Esophagus (tissue), 2 donors: Measurements from ENCODE around the gene RUSC1. TPM values are rescaled to one million over a fixed set of nuclear protein-coding genes. Genes with fewer than 3 reads are reported as not detected.

Experiments used
- H3K27ac ChIP-seq, 2 donors: one replicate each; pipeline ENCODE4 v1.5.1; 2013; ENCODE audit warnings: low read depth in 2 of 2, mild to moderate bottlenecking in 2 of 2, inconsistent platforms in 1 of 2, low read length in 1 of 2, moderate library complexity in 1 of 2
- H3K27me3 ChIP-seq, 2 donors: one replicate each; pipeline ENCODE4 v1.6.1; 2013; ENCODE audit warnings: low read length in 2 of 2, control low read depth in 1 of 2, mild to moderate bottlenecking in 1 of 2; ENCODE audit not compliant: insufficient read depth in 2 of 2, control insufficient read depth in 1 of 2
- H3K36me3 ChIP-seq, 2 donors: one replicate each; pipeline ENCODE4 v1.6.1; 2013; ENCODE audit warnings: low read length in 1 of 2; ENCODE audit not compliant: control insufficient read depth in 2 of 2, insufficient read depth in 2 of 2
- H3K4me1 ChIP-seq, 2 donors: one replicate each; pipeline ENCODE4 v1.6.1; 2013; ENCODE audit warnings: low read length in 1 of 2; ENCODE audit not compliant: control insufficient read depth in 2 of 2, insufficient read depth in 2 of 2
- H3K4me3 ChIP-seq, 2 donors: one replicate each; pipeline ENCODE4 v1.5.1; 2013; ENCODE audit warnings: low read length in 2 of 2, mild to moderate bottlenecking in 2 of 2, low read depth in 1 of 2, moderate library complexity in 1 of 2
- H3K9me3 ChIP-seq, 2 donors: one replicate each; pipeline ENCODE4 v1.6.1; 2013; ENCODE audit warnings: mild to moderate bottlenecking in 2 of 2, low read depth in 1 of 2, low read length in 1 of 2, moderate library complexity in 1 of 2; ENCODE audit not compliant: control insufficient read depth in 2 of 2, insufficient read depth in 1 of 2
- WGBS, 2 donors: extraction: QIAGEN DNeasy Blood & Tissue Kit; methylation state at CpG; one replicate each; pipeline ENCODE4 v1.1.7; 2013; 5-methylcytosine and 5-hydroxymethylcytosine counted together
- polyA plus RNA-seq, 2 donors: library from polyadenylated mRNA; stranded (reverse); fragments of 200-250 nt; gene quantifications; one replicate each; pipeline ENCODE4 v1.2.3, GENCODE V29; 2013
- donor health status: healthy with polysubstance abuse.
- donor health status: Bipolar disorder and iron deficiency.

Gene RUSC1
- polyA plus RNA-seq, 2 donors: 30.7 to 41.0 TPM

DNA sequence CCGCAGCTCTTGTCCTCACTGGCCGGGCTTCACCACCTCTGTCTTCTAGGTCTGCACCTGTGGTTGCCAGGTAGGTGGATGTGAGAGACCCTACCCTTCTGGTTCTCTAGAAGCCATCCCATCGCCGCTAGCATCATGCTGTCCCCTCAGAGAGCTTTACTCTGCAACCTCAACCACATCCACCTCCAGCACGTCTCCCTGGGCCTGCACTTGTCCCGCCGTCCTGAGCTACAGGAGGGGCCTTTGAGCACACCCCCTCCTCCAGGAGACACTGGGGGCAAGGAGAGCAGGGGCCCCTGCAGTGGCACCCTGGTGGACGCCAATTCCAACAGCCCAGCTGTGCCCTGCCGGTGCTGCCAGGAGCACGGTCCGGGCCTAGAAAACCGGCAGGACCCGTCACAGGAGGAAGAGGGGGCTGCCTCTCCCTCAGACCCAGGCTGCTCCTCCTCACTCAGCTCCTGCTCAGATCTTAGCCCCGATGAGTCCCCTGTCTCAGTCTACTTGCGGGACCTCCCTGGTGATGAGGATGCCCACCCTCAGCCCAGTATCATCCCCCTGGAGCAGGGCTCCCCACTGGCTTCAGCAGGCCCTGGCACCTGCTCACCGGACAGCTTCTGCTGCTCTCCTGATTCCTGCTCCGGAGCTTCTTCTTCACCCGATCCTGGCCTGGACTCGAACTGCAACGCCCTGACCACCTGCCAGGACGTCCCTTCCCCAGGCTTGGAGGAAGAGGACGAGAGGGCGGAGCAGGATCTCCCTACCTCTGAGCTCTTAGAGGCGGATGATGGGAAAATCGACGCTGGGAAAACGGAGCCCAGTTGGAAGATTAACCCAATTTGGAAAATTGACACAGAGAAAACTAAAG lies 1.2 kb downstream of the RUSC1 start:
- H3K9me3 ChIP-seq: no peaks in the 10 kb centered on the region
- peaks cover 0 to 17% of the 10 kb centered on the region in 2 donors for H3K36me3 ChIP-seq
- WGBS, 2 donors: 41 to 46% methylated on average over 25 to 27 of the region's 27 CpGs
- peaks cover 2 to 19% of the 10 kb centered on the region in 2 donors for H3K4me1 ChIP-seq
- H3K27me3 ChIP-seq: no peaks in the 10 kb centered on the region
- peak overlapping the region; percentile 34 to 45 for H3K27ac ChIP-seq
- H3K4me3 ChIP-seq: peak overlapping the region in 1 of 2 donors; percentile 68

GRCh38 chr1:155322571-155322952 lies 1.9 kb downstream of the RUSC1 start:
- Histone ChIP-seq H3K4me1 (peaks cover 2 to 19% of the 10 kb centered on the region in 2 donors), H3K4me3 (peak overlapping the region; percentile 67 to 68), H3K27ac (peak overlapping the region; percentile 96 to 99), H3K27me3 (no peaks in the 10 kb centered on the region), H3K9me3 (no peaks in the 10 kb centered on the region), H3K36me3 (peaks cover 0 to 19% of the 10 kb centered on the region in 2 donors)
- 1% methylated on average over 28 of the region's 28 CpGs for WGBS, 2 donors

- WGBS, 2 donors: 0 to 1% methylated on average over 28 to 58 of the region's 58 CpGs
- no peaks in the 10 kb centered on the region for H3K9me3 ChIP-seq
- peaks cover 0 to 23% of the 10 kb centered on the region in 2 donors for H3K36me3 ChIP-seq
- peak overlapping the region; percentile 67 to 68 for H3K4me3 ChIP-seq
- H3K27me3 ChIP-seq: no peaks in the 10 kb centered on the region
- peak overlapping the region; percentile 96 to 99 for H3K27ac ChIP-seq
- H3K4me1 ChIP-seq: peaks cover 2 to 19% of the 10 kb centered on the region in 2 donors
These were observed 2.4 kb downstream of the RUSC1 start for GRCh38 chr1:155322953-155323728.

GRCh38 chr1:155323729-155324036 lies 3.0 kb downstream of the RUSC1 start:
- Histone ChIP-seq H3K4me1 (peaks cover 2 to 19% of the 10 kb centered on the region in 2 donors), H3K27ac (peak overlapping the region; percentile 96 to 99), H3K27me3 (no peaks in the 10 kb centered on the region), H3K4me3 (peak overlapping the region; percentile 67 to 68), H3K9me3 (no peaks in the 10 kb centered on the region), H3K36me3 (peaks cover 0 to 19% of the 10 kb centered on the region in 2 donors)
- WGBS, 2 donors: 0 to 1% methylated on average over 23 to 29 of the region's 29 CpGs

DNA sequence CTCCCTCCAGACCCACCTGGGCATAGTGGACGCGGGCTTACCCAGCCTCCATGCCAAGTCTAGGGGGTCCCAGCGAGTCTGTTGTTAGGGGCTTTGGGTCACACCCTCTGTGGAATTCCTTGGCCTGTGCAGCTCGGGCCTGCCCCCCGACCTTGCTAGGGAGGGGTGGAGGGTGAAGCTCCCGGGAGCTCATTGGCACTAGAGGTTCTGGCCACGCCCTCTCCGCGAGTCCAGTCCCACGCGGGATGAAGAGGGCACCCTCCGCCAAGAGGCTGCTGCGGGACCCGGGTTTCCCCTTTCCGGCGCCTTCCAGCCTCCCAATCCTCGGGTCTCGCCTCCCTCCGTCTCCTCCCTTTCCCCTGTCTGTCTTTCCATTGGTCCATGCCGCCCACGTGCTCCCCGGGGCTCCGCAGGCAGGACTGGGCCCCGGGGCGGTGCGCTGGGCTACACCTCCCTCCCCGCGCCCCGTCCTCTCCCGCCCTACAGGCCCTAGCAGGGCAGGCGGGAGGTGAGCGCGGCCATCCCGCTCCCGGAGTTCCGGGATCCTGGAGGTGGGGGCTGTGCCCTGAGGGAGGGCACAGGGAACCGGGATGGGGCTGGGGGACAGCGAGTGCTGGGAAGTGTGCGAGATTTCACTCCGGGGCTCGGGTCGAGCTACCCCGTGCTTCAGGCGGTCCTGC lies 3.5 kb downstream of the RUSC1 start:
- peaks cover 2 to 19% of the 10 kb centered on the region in 2 donors for H3K4me1 ChIP-seq
- no peaks in the 10 kb centered on the region for H3K27me3 ChIP-seq
- peak overlapping the region; percentile 67 to 68 for H3K4me3 ChIP-seq
- H3K9me3 ChIP-seq: no peaks in the 10 kb centered on the region
- 0% methylated on average over 32 to 44 of the region's 44 CpGs for WGBS, 2 donors
- H3K36me3 ChIP-seq: peaks cover 0 to 15% of the 10 kb centered on the region in 2 donors
- H3K27ac ChIP-seq: peak overlapping the region; percentile 96 to 99

DNA sequence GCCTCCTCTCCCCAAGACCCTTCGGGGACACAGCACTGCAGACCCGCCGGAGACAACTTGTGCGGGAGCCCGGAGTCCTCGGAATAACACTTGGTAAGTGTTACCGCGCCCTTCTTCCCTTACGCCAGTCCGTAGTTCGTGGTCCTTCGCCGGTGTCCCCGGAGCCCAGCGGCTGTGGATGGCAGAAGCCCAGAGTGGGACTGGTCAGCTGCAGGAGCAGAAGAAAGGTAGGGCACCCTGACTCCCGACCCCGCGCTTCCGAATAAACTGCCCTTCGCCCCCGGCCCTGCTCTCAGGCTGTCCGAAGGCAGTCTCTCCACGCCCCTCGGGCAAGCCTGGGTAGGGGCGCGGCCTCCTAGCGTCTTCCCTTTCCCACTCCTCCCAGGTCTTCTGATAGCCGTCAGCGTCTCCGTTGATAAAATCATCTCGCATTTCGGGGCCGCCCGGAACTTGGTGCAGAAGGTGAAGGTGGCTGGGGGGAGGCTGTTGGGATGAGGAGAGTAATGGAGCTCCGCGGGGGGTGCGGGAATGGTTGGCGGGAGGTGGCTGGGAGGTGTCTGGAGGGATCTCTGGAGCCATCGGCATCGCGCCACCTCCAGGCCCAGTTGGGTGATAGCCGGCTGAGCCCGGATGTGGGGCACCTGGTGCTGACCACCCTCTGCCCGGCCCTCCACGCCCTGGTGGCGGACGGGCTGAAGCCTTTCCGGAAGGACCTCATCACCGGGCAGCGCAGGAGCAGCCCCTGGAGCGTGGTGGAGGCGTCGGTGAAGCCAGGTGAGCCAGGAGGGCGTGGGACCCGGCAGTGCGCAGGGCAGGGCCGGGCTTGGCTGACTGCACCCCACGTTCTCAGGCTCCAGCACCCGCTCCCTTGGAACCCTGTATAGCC lies 4.3 kb downstream of the RUSC1 start:
- Histone ChIP-seq H3K36me3 (peaks cover 0 to 12% of the 10 kb centered on the region in 2 donors), H3K27ac (peak overlapping the region; percentile 96 to 99), H3K27me3 (no peaks in the 10 kb centered on the region), H3K4me3 (peak overlapping the region; percentile 67 to 68), H3K4me1 (peaks cover 2 to 19% of the 10 kb centered on the region in 2 donors), H3K9me3 (no peaks in the 10 kb centered on the region)
- WGBS, 2 donors: 6 to 8% methylated on average over 58 to 59 of the region's 59 CpGs

GRCh38 chr1:155325603-155325893 lies 4.9 kb downstream of the RUSC1 start:
- H3K4me3 ChIP-seq: peak overlapping the region; percentile 67 to 68
- peaks cover 2 to 16% of the 10 kb centered on the region in 2 donors for H3K4me1 ChIP-seq
- H3K27me3 ChIP-seq: no peaks in the 10 kb centered on the region
- WGBS, 2 donors: 27 to 42% methylated on average over 6 of the region's 6 CpGs
- H3K36me3 ChIP-seq: peaks cover 4 to 16% of the 10 kb centered on the region in 2 donors
- no peaks in the 10 kb centered on the region for H3K9me3 ChIP-seq
- H3K27ac ChIP-seq: peak overlapping the region; percentile 96 to 99

- H3K27me3 ChIP-seq: no peaks in the 10 kb centered on the region
- no peak overlapping the region for H3K4me3 ChIP-seq
- H3K9me3 ChIP-seq: no peaks in the 10 kb centered on the region
- peak overlapping the region in 1 of 2 donors; percentile 43 for H3K27ac ChIP-seq
- 79 to 85% methylated on average over 6 of the region's 6 CpGs for WGBS, 2 donors
- peaks cover 4 to 20% of the 10 kb centered on the region in 2 donors for H3K36me3 ChIP-seq
- peaks cover 2 to 14% of the 10 kb centered on the region in 2 donors for H3K4me1 ChIP-seq
These were observed 5.4 kb downstream of the RUSC1 start for GRCh38 chr1:155326020-155326526.
